Adrenal gland (tissue), 12 donors: ENCODE data around the gene EPB41L1. TPM values are rescaled to one million over a fixed set of nuclear protein-coding genes. Genes with fewer than 3 reads are reported as not detected.
A peak's percentile ranks its signal among the peaks of the same experiment; 100 is the strongest.

Experiments
- DNase-seq, 7 donors: peaks; one replicate each; pipeline ENCODE4 v3.0.0-alpha.2; 2019 to 2020
- H3K27ac ChIP-seq, 5 donors: fragments of 200-600 bp; sonication (generic) in 4 of 5; 1 replicate in 3 of 5; 2 replicates in 2 of 5; pipeline versions ENCODE4 v1.5.1 to v1.8.0; 2016 to 2020; ENCODE audit warnings: mild to moderate bottlenecking in 1 of 5
- H3K27me3 ChIP-seq: fragments of 200-600 bp; 2 replicates; pipeline ENCODE4 v1.8.0; 2021
- H3K36me3 ChIP-seq, 2 donors: fragments of 200-600 bp; replicated peaks in 1 of 2; 1 replicate in 1 of 2; 2 replicates in 1 of 2; pipeline versions ENCODE4 v1.5.1 to v1.8.0; 2018 to 2022
- H3K4me1 ChIP-seq, 2 donors: fragments of 200-600 bp; replicated peaks in 1 of 2; 1 replicate in 1 of 2; 2 replicates in 1 of 2; pipeline versions ENCODE4 v1.5.1 to v1.8.0; 2018 to 2021
- H3K4me3 ChIP-seq, 4 donors: fragments of 200-600 bp; sonication (generic) in 3 of 4; one replicate each; pipeline ENCODE4 v1.5.1; 2016 to 2018
- H3K9me3 ChIP-seq, 3 donors: fragments of 200-600 bp; sonication (generic) in 1 of 3; replicated peaks in 1 of 3; 1 replicate in 2 of 3; 2 replicates in 1 of 3; pipeline versions ENCODE4 v1.5.1 to v1.8.0; 2016 to 2021
- POLR2A ChIP-seq, 2 donors: fragments of 450-650 bp; IDR thresholded peaks; one replicate each; pipeline ENCODE4 v1.6.1; 2017; ENCODE audit warnings: antibody characterized with exemption in 2 of 2, mild to moderate bottlenecking in 2 of 2, moderate library complexity in 1 of 2
- WGBS, 4 donors: extraction: QIAGEN DNeasy Blood & Tissue Kit in 2 of 4; methylation state at CpG; one replicate each; pipeline versions ENCODE4 v1.1.5 to v1.1.7; 2013 to 2017; 5-methylcytosine and 5-hydroxymethylcytosine counted together
- intact Hi-C, 2 donors: fragments of 100-400 bp; cut with DNase I; formaldehyde crosslinking; loops; one replicate each; pipeline versions ENCODE4 v1.14.1 to v1.15.0; 2022 to 2023
- polyA plus RNA-seq, 3 donors: library from polyadenylated mRNA; stranded (reverse); fragments of 200-250 nt in 2 of 3; fragments of 350-450 nt in 1 of 3; fragmentation: Illumina TruSeq in 1 of 3; extraction: RNeasy Lipid Tissue Mini Kit (QIAGEN cat#74804) in 1 of 3; gene quantifications; one replicate each; pipeline ENCODE4 v1.2.3, GENCODE V29; 2013 to 2014
- total RNA-seq, 9 donors: library from RNA; depleted of rRNA in 4 of 9; stranded (reverse); fragments of >200 nt in 4 of 9; fragments of 120-200 nt in 1 of 9; fragmentation: NEBNext Ultra II Directional in 1 of 9; extraction: Animal tissue kit (Norgen Biotek cat#: 25700) in 1 of 9; gene quantifications; one replicate each; pipeline versions ENCODE4 v1.1.0 to v1.2.4, GENCODE V29; 2013 to 2023
- TF ChIP-seq, protein P1 (sequence below), 6 experiments: fragments of 450-650 bp in 4 of 6; fragments of 200-600 bp in 2 of 6; sonication (generic) in 1 of 6; IDR thresholded peaks; 1 replicate in 5 of 6; 2 replicates in 1 of 6; pipeline versions ENCODE4 v1.5.1 to v1.8.0; 2016 to 2021; ENCODE audit warnings: antibody characterized with exemption in 6 of 6, mild to moderate bottlenecking in 2 of 6, moderate library complexity in 1 of 6
- donor health status: healthy with polysubstance abuse.
- donor health status: Bipolar disorder and iron deficiency.
- donor health status: DM: yes; HTN: yes; CAD: no.
- donor health status: DM: no; HTN: no; CAD: no.
- donor health status: DM: no; HTN: no; CAD: no.
- donor health status: DM: yes; HTN: yes; CAD: no.

Gene EPB41L1
- total and polyA plus RNA-seq, 12 donors: 29.8 to 1,154 (median 164) TPM

DNA sequence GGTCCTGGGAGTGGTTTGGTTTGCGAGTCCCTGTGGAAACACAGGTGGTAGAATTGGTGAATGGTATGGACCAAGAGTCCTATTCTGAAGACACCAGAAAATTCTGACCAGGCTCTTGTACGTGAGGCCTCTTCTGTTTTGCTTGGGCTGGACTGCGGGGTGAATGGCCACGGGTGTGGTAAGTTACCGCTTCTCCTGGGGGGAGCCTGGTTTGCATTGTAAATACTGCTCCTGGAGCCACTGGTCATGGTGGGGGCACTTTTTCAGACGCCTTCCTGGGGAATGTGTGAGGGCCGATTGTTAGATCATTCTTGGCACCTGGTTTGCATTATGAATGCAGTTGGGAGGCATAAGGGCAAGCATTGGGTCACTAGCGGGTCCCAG lies 25.4 kb upstream of the EPB41L1 start:
- intact Hi-C loops: no loop called here
- H3K4me3 ChIP-seq: no peak overlapping the region
- DNase-seq: no peak
- no peaks in the 10 kb centered on the region for H3K27me3 ChIP-seq
- H3K36me3 ChIP-seq: no peaks in the 10 kb centered on the region
- TF ChIP-seq, protein P1, sequence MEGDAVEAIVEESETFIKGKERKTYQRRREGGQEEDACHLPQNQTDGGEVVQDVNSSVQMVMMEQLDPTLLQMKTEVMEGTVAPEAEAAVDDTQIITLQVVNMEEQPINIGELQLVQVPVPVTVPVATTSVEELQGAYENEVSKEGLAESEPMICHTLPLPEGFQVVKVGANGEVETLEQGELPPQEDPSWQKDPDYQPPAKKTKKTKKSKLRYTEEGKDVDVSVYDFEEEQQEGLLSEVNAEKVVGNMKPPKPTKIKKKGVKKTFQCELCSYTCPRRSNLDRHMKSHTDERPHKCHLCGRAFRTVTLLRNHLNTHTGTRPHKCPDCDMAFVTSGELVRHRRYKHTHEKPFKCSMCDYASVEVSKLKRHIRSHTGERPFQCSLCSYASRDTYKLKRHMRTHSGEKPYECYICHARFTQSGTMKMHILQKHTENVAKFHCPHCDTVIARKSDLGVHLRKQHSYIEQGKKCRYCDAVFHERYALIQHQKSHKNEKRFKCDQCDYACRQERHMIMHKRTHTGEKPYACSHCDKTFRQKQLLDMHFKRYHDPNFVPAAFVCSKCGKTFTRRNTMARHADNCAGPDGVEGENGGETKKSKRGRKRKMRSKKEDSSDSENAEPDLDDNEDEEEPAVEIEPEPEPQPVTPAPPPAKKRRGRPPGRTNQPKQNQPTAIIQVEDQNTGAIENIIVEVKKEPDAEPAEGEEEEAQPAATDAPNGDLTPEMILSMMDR (IDR thresholded peaks at IDR 0.05): no peak
- no peak for TF ChIP-seq POLR2A (IDR thresholded peaks at IDR 0.05)
- no peaks in the 10 kb centered on the region for H3K9me3 ChIP-seq
- H3K27ac ChIP-seq: peak overlapping the region in 1 of 5 donors; percentile 80
- H3K4me1 ChIP-seq: peaks cover 0 to 9% of the 10 kb centered on the region in 2 donors
- 84 to 92% (median 89%) methylated on average over 6 to 8 of the region's 8 CpGs for WGBS, 4 donors

- Histone ChIP-seq H3K9me3 (no peaks in the 10 kb centered on the region), H3K4me1 (peaks cover 0 to 9% of the 10 kb centered on the region in 2 donors), H3K27me3 (no peaks in the 10 kb centered on the region), H3K27ac (no peak overlapping the region), H3K36me3 (no peaks in the 10 kb centered on the region), H3K4me3 (no peak overlapping the region)
- 81 to 89% (median 85%) methylated on average over 6 of the region's 6 CpGs for WGBS, 4 donors
- intact Hi-C loops: no loop called here
- DNase-seq: no peak
- no peak for TF ChIP-seq POLR2A (IDR thresholded peaks at IDR 0.05)
- TF ChIP-seq, protein P1 (IDR thresholded peaks at IDR 0.05): no peak
Observed at GRCh38 chr20:36130390-36130789, 24.1 kb upstream of the EPB41L1 start.

DNA sequence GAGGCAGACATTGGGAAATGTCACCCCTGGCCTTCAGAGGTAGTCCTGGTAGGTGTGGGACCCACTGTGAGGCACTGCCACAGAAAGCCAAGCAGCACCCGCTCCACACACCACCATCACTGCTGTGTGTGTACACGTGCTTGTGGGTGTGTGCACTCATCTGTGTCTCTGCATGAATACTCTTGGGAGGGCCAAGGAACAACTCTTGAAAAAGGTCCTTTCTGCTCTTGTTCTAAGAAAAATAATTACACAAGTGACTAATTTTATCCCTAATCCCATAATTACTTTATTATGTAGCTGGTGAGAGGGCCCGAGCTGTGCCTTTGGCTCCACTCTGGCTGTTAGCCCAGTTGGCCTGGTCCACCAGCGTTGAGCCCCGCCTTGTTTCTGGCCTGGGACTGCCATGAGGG lies 21.7 kb upstream of the EPB41L1 start:
- intact Hi-C loops: no loop called here

DNA sequence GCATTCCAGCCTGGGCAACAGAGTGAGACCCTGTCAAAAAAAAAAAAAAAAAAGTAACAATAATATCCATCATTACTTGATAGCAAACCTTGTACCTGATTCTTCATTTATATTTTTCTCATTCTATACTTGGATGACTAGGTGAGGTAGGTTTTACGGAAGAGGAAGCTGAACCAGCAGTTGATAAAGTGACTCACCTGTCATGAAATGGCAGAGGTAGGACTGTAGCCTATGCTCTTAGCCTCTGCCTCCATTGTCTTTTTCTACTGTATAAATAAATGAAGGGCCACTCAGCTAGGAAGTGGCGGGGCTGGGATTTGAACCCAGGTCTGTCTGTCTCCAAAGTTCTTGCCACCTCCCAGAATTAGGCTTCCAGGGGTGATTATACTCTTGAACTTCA lies 20.7 kb upstream of the EPB41L1 start:
- H3K4me3 ChIP-seq: no peak overlapping the region
- intact Hi-C loops: no loop called here
- no peak overlapping the region for H3K27ac ChIP-seq
- H3K27me3 ChIP-seq: no peaks in the 10 kb centered on the region
- H3K9me3 ChIP-seq: no peaks in the 10 kb centered on the region
- no peaks in the 10 kb centered on the region for H3K36me3 ChIP-seq
- no peaks in the 10 kb centered on the region for H3K4me1 ChIP-seq
- WGBS, 4 donors: 88 to 94% (median 94%) methylated on average over 2 of the region's 2 CpGs
- TF ChIP-seq, protein P1 (IDR thresholded peaks at IDR 0.05): no peak
- TF ChIP-seq POLR2A (IDR thresholded peaks at IDR 0.05): no peak
- DNase-seq: no peak

More for the DNA sequence above, 21.7 kb upstream of the EPB41L1 start:
- no peaks in the 10 kb centered on the region for H3K9me3 ChIP-seq
- TF ChIP-seq, protein P1 (IDR thresholded peaks at IDR 0.05): no peak
- TF ChIP-seq POLR2A (IDR thresholded peaks at IDR 0.05): no peak
- no peaks in the 10 kb centered on the region for H3K36me3 ChIP-seq
- peaks cover 0 to 9% of the 10 kb centered on the region in 2 donors for H3K4me1 ChIP-seq
- H3K27me3 ChIP-seq: no peaks in the 10 kb centered on the region
- H3K27ac ChIP-seq: no peak overlapping the region
- 84 to 93% (median 89%) methylated on average over 5 of the region's 5 CpGs for WGBS, 4 donors
- no peak for DNase-seq
- no peak overlapping the region for H3K4me3 ChIP-seq
